Islet precursor cell (in vitro differentiated cells): ENCODE measurements around the gene SPATS2L.
"Not testable (repeated sequence)": the region's sequence is repeated elsewhere in the genome, so short reads cannot be mapped to it uniquely, and the experiment has no call there.

Experiments used
- DNase-seq: peaks from one replicate; pipeline ENCODE4 v3.0.0-alpha.2; 2018

SPATS2L gene

GRCh38 chr2:200321780-200322534, 15.5 kb downstream of the SPATS2L start:
- no peak for DNase-seq

GRCh38 chr2:200322607-200323006, 16.1 kb downstream of the SPATS2L start:
- DNase-seq = no peak

GRCh38 chr2:200324362-200324761, 17.9 kb downstream of the SPATS2L start:
- no peak for DNase-seq

GRCh38 chr2:200329384-200329783, 22.9 kb downstream of the SPATS2L start:
- DNase-seq = no peak

GRCh38 chr2:200329798-200330197, 23.3 kb downstream of the SPATS2L start:
- no peak for DNase-seq

GRCh38 chr2:200330351-200331060, 24.0 kb downstream of the SPATS2L start:
- DNase-seq = no peak

GRCh38 chr2:200331061-200331400, 24.5 kb downstream of the SPATS2L start:
- no peak for DNase-seq

GRCh38 chr2:200335657-200336056, 29.2 kb downstream of the SPATS2L start:
- DNase-seq = no peak

GRCh38 chr2:200336980-200337615, 30.6 kb downstream of the SPATS2L start:
- DNase-seq = no peak

GRCh38 chr2:200337621-200338020, 31.1 kb downstream of the SPATS2L start:
- no peak for DNase-seq

GRCh38 chr2:200338692-200339091, 32.2 kb downstream of the SPATS2L start:
- no peak for DNase-seq

- no peak for DNase-seq
These were observed 34.2 kb downstream of the SPATS2L start for GRCh38 chr2:200340508-200341224.

- DNase-seq = no peak
These were observed 34.9 kb downstream of the SPATS2L start for GRCh38 chr2:200341376-200341775.

GRCh38 chr2:200342235-200342634, 35.7 kb downstream of the SPATS2L start:
- DNase-seq = no peak

- no peak for DNase-seq
These were observed 36.2 kb downstream of the SPATS2L start for GRCh38 chr2:200342654-200343053.

GRCh38 chr2:200344202-200344601, 37.7 kb downstream of the SPATS2L start:
- DNase-seq = not testable (repeated sequence)

- no peak for DNase-seq
These were observed 39.5 kb downstream of the SPATS2L start for GRCh38 chr2:200345975-200346374.

GRCh38 chr2:200347301-200347700, 40.8 kb downstream of the SPATS2L start:
- DNase-seq = no peak

GRCh38 chr2:200348897-200349563, 42.5 kb downstream of the SPATS2L start:
- no peak for DNase-seq

GRCh38 chr2:200349868-200350267, 43.4 kb downstream of the SPATS2L start:
- no peak for DNase-seq

- DNase-seq = no peak
These were observed 44.4 kb downstream of the SPATS2L start for GRCh38 chr2:200350850-200351285.

GRCh38 chr2:200351815-200352214, 45.3 kb downstream of the SPATS2L start:
- no peak for DNase-seq

GRCh38 chr2:200352636-200353035, 46.1 kb downstream of the SPATS2L start:
- peak; percentile 86 for DNase-seq
